HG03457 (cell line): ENCODE results near the gene TUBA4B.

Experiments used
- ATAC-seq: cut with Tn5 transposase; IDR thresholded peaks from one replicate; pipeline ENCODE4 v1.9.1; 2021; ENCODE audit warnings: moderate number of reproducible peaks; ENCODE audit not compliant: unreplicated experiment

The TUBA4B gene

DNA sequence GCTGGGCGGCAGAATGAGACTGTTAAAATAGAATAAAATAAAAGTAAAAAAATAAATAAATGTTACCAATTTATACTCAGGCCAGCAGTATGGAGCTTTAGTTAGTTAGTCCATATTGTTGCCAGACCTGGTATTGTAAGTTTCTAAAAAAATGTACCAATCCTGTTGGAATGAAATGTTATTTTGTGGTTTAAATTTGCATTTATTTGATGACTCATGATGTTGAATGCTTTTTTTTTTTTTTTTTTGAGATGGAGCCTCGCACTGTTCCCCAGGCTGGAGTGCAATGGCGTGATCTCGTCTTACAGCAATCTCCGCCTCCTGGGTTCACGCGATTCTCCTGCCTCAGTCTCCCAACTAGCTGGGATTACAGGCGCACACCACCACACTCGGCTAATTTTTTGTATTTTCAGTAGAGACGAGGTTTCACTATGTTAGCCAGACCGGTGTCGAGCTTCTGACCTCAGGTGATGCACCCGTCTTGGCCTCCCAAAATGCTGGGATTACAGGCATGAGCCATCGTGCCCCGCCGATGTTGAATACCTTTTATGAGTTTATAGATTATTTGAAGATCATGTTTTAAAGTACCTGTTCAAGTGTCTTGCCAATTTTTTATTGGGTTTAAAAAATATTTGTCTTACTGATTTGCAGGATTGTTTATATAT, 61.9 kb downstream of the TUBA4B start:
- ATAC-seq, result no peak
